Upper lobe of left lung (tissue), 4 donors: ENCODE data around the gene FRMD5.

Source experiments
- CTCF ChIP-seq, 6 experiments: fragments of 450-650 bp in 4 of 6; fragments of 200-600 bp in 2 of 6; sonication (generic) in 2 of 6; IDR thresholded peaks; one replicate each; pipeline ENCODE4 v1.5.1; 2016 to 2019; ENCODE audit warnings: antibody characterized with exemption in 6 of 6
- EP300 ChIP-seq, 4 donors: sonication (generic); formaldehyde crosslinking; IDR thresholded peaks; one replicate each; pipeline ENCODE4 v1.5.1; 2017; ENCODE audit warnings: antibody characterized with exemption in 4 of 4, control low read depth in 2 of 4
- POLR2A ChIP-seq, 4 donors: fragments of 450-650 bp; IDR thresholded peaks; one replicate each; pipeline ENCODE4 v1.5.1; 2016 to 2017; ENCODE audit warnings: antibody characterized with exemption in 4 of 4, mild to moderate bottlenecking in 2 of 4

- TF ChIP-seq EP300 (IDR thresholded peaks at IDR 0.05): no peak
- TF ChIP-seq POLR2A (IDR thresholded peaks at IDR 0.05): no peak
- TF ChIP-seq CTCF (IDR thresholded peaks at IDR 0.05): no peak
These were observed 276.4 kb downstream of the FRMD5 start for GRCh38 chr15:43918717-43919116.
